Skeletal muscle tissue (tissue), 4 donors: ENCODE data around the gene VTI1A. TPM values are rescaled to one million over a fixed set of nuclear protein-coding genes. Genes with fewer than 3 reads are reported as not detected.

Experiments used
- H3K27ac ChIP-seq: one replicate; pipeline ENCODE4 v1.7.0; 2013; ENCODE audit warnings: mild to moderate bottlenecking, low read depth, low read length, inconsistent platforms
- H3K27me3 ChIP-seq, 3 donors: one replicate each; pipeline ENCODE4 v1.7.0; 2013; ENCODE audit warnings: low read length in 3 of 3; ENCODE audit not compliant: control insufficient read depth in 3 of 3, insufficient read depth in 3 of 3
- H3K36me3 ChIP-seq, 3 donors: one replicate each; pipeline ENCODE4 v1.7.0; 2013; ENCODE audit warnings: low read length in 3 of 3; ENCODE audit not compliant: control insufficient read depth in 3 of 3, insufficient read depth in 3 of 3
- H3K4me1 ChIP-seq, 3 donors: one replicate each; pipeline ENCODE4 v1.7.0; 2013; ENCODE audit warnings: low read length in 3 of 3, mild to moderate bottlenecking in 3 of 3; ENCODE audit not compliant: control insufficient read depth in 3 of 3, insufficient read depth in 3 of 3
- H3K4me3 ChIP-seq, 3 donors: one replicate each; pipeline ENCODE4 v1.7.0; 2013; ENCODE audit warnings: low read length in 3 of 3
- H3K9ac ChIP-seq, 3 donors: one replicate each; pipeline ENCODE4 v1.7.0; 2013; ENCODE audit warnings: low read length in 3 of 3, mild to moderate bottlenecking in 3 of 3, moderate library complexity in 2 of 3, low read depth in 1 of 3
- H3K9me3 ChIP-seq, 3 donors: one replicate each; pipeline ENCODE4 v1.7.0; 2013; ENCODE audit warnings: low read length in 3 of 3; ENCODE audit not compliant: control insufficient read depth in 3 of 3
- total RNA-seq: library from RNA; depleted of rRNA; stranded (reverse); fragments of >200 nt; gene quantifications from one replicate; pipeline ENCODE4 v1.2.3, GENCODE V29; 2014
- donor health status: Osteomylitis.

VTI1A gene
- total RNA-seq, 1 donor from 2014 or later = 18.3 TPM

DNA sequence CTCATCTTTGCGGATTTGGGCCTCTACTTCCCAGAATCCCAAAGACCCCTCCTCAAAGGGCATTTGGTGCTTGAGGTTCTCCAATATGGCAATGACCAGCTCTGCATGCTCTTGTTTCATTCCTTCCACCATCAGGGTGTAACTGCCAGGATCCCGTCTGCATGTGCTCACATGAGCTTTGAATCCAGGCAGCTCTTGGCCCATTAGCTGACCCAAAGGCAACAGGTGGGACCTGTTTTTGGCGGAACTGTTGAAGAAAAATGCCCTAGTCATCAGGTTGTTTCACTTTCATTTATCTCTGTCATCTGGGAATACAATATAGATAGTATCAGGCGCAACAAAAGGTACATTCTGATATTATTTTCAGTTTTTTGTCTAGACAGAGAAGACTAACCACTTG lies 343.9 kb downstream of the VTI1A start:
- H3K4me1 ChIP-seq = peaks cover 5 to 8% (median 6%) of the 10 kb centered on the region in 3 donors
- H3K27ac ChIP-seq = no peak overlapping the region
- H3K36me3 ChIP-seq = no peaks in the 10 kb centered on the region
- no peak overlapping the region for H3K4me3 ChIP-seq
- no peaks in the 10 kb centered on the region for H3K27me3 ChIP-seq
- H3K9ac ChIP-seq = no peak overlapping the region
- peaks cover 0 to 3% (median 0%) of the 10 kb centered on the region in 3 donors for H3K9me3 ChIP-seq

DNA sequence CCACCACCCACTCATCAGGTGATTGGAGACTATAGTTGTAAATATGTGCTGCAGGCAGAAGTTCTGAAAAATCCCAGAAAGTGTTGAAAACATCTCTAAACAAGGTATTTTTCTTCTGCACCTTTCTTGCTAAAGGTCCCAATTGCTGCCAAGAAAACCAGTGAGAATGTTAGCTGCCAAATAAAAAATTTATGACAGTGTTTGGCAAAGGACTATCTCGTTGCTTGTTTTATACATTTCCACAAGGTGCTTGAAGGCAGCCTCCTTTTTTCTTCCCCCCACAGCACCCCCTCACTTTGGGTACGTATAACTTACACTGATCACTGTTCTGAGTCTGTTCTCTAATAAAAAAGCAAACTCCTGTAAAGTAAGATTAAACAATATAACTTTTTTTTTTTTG lies 344.4 kb downstream of the VTI1A start:
- H3K9ac ChIP-seq = no peak overlapping the region
- H3K4me3 ChIP-seq = no peak overlapping the region
- no peaks in the 10 kb centered on the region for H3K36me3 ChIP-seq
- peaks cover 0 to 3% (median 0%) of the 10 kb centered on the region in 3 donors for H3K9me3 ChIP-seq
- no peaks in the 10 kb centered on the region for H3K27me3 ChIP-seq
- H3K27ac ChIP-seq = no peak overlapping the region
- H3K4me1 ChIP-seq = peaks cover 5 to 8% (median 6%) of the 10 kb centered on the region in 3 donors

DNA sequence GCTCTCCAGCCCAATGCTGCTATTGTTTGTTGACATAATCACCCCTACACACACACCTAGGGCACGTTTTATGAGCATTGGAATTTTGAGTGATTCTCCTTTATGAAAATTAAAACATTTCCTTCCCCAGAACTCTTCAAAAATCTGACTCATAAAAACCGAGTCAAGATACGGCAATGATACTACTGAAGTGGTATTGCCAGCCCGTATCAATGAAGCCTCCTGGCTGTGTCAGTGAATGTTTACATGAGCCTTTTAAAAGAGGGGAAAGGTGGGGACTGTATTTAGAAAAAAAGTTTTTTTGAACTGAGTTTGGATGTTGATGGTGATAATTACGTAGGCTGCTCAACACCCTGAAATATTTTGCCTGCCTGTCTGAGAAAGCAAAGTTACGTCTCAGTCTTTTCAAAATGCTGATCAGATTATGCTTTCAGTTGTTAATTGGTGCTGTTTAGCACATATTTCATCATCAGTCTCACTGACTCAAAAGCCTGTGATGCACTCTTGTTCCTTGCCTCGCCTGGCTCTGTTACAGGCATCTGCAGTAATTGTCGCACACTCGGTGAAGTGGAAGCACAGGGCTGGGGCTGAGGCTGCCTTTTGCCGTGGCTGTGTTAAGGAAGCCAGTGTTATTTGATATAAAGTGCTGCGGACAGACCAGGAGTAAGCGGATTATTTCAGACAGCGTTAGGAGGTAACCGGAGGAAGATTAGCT lies 345.6 kb downstream of the VTI1A start:
- Histone ChIP-seq H3K9me3 (peaks cover 0 to 3% (median 0%) of the 10 kb centered on the region in 3 donors), H3K4me3 (peak overlapping the region in 2 of 3 donors; percentile 30 to 51), H3K27ac (no peak overlapping the region), H3K27me3 (no peaks in the 10 kb centered on the region), H3K36me3 (no peaks in the 10 kb centered on the region), H3K9ac (peak overlapping the region in 2 of 3 donors; percentile 1 to 34), H3K4me1 (peaks cover 5 to 8% (median 6%) of the 10 kb centered on the region in 3 donors)

- Histone ChIP-seq H3K4me3 (peak overlapping the region in 2 of 3 donors; percentile 30 to 40), H3K27ac (no peak overlapping the region), H3K4me1 (peaks cover 5 to 8% (median 6%) of the 10 kb centered on the region in 3 donors), H3K9ac (peak overlapping the region in 2 of 3 donors; percentile 1 to 34), H3K36me3 (no peaks in the 10 kb centered on the region), H3K27me3 (no peaks in the 10 kb centered on the region), H3K9me3 (peaks cover 0 to 3% (median 0%) of the 10 kb centered on the region in 3 donors)
These were observed 346.3 kb downstream of the VTI1A start for GRCh38 chr10:112793202-112793921.

DNA sequence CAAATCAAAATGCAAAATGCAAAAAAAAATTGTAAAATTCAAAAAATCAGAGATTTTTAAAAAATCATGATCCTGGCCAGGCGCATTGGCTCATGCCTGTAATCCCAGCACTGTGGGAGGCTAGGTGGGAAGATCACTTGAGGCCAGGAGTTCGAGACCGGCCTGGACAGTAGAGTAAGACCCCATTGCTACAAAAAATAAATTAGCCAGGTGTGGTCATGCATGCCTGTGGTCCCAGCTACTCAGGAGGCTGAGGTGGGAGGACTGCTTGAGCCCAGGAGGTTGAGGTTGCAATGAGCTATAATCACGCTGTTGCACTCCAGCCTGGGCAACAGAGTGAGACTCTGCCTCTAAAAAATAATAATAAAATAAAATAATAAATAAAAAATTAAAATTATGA lies 347.2 kb downstream of the VTI1A start:
- no peak overlapping the region for H3K9ac ChIP-seq
- H3K4me1 ChIP-seq = peaks cover 5 to 8% (median 6%) of the 10 kb centered on the region in 3 donors
- no peak overlapping the region for H3K4me3 ChIP-seq
- peaks cover 0 to 3% (median 0%) of the 10 kb centered on the region in 3 donors for H3K9me3 ChIP-seq
- no peak overlapping the region for H3K27ac ChIP-seq
- no peaks in the 10 kb centered on the region for H3K36me3 ChIP-seq
- no peaks in the 10 kb centered on the region for H3K27me3 ChIP-seq

GRCh38 chr10:112795067-112795466 lies 348.1 kb downstream of the VTI1A start:
- Histone ChIP-seq H3K27me3 (no peaks in the 10 kb centered on the region), H3K36me3 (no peaks in the 10 kb centered on the region), H3K9ac (no peak overlapping the region), H3K27ac (no peak overlapping the region), H3K4me3 (no peak overlapping the region), H3K9me3 (no peaks in the 10 kb centered on the region), H3K4me1 (peaks cover 5 to 8% (median 6%) of the 10 kb centered on the region in 3 donors)

GRCh38 chr10:112797197-112797596 lies 350.2 kb downstream of the VTI1A start:
- Histone ChIP-seq H3K4me1 (peaks cover 5 to 8% (median 6%) of the 10 kb centered on the region in 3 donors), H3K9me3 (no peaks in the 10 kb centered on the region), H3K9ac (no peak overlapping the region), H3K4me3 (no peak overlapping the region), H3K27me3 (no peaks in the 10 kb centered on the region), H3K36me3 (no peaks in the 10 kb centered on the region), H3K27ac (no peak overlapping the region)

DNA sequence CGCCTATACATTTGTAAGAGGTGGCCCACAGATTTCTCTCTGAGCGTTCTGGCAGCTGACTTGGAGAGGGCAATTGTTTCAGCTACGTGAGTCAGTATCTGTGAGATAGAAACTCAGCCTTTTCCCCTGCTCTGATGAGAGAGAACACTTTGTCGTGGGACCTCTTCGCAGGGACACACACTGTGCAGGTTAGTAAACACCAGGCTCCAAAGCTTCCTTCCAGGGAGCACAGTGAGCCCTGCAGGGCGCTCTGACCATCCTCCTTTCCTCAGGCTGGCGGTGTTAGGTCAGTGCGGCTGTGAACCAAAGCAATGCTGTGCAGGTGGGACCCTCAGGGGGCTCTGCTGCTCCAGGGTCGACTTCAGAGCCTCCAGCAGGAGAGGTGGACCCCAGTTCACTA lies 350.8 kb downstream of the VTI1A start:
- Histone ChIP-seq H3K36me3 (no peaks in the 10 kb centered on the region), H3K4me1 (peaks cover 4 to 8% (median 5%) of the 10 kb centered on the region in 3 donors), H3K4me3 (no peak overlapping the region), H3K9me3 (no peaks in the 10 kb centered on the region), H3K27me3 (no peaks in the 10 kb centered on the region), H3K9ac (no peak overlapping the region), H3K27ac (no peak overlapping the region)

DNA sequence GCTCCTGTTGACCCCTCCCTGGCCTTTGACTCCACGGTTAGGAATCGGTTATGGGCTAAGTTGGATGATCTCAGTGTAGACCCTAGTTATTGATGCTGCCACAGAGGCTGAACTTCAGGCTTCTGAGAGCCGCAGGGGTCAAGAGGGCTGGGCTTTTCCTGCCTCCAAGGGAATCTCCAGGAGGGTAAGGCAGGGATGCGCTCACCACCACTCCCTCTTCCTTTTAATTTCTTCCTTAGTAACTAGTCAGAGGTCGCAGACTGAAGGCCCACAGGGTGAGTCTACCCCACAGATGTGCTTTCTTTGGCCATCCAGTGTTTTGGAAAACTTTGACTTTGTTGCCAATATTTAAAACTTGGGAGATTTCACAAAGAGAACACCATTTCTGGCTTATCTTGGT lies 352.0 kb downstream of the VTI1A start:
- no peak overlapping the region for H3K27ac ChIP-seq
- H3K36me3 ChIP-seq = no peaks in the 10 kb centered on the region
- H3K9me3 ChIP-seq = no peaks in the 10 kb centered on the region
- H3K27me3 ChIP-seq = no peaks in the 10 kb centered on the region
- H3K4me3 ChIP-seq = no peak overlapping the region
- no peak overlapping the region for H3K9ac ChIP-seq
- H3K4me1 ChIP-seq = no peaks in the 10 kb centered on the region
